Thyroid gland (tissue), 4 donors: ENCODE data around the gene METTL2B.
"Not testable (repeated sequence)": the region's sequence is repeated elsewhere in the genome, so short reads cannot be mapped to it uniquely, and the experiment has no call there.

Experiments
- POLR2A ChIP-seq, 2 donors: fragments of 450-650 bp; IDR thresholded peaks; one replicate each; pipeline ENCODE4 v1.6.1; 2017; ENCODE audit warnings: antibody characterized with exemption in 2 of 2, mild to moderate bottlenecking in 2 of 2, moderate library complexity in 1 of 2
- TF ChIP-seq, protein P1 (sequence below), 6 experiments: fragments of 200-600 bp in 3 of 6; fragments of 450-650 bp in 3 of 6; sonication (generic) in 3 of 6; IDR thresholded peaks; one replicate each; pipeline ENCODE4 v1.5.1; 2016 to 2019; ENCODE audit warnings: antibody characterized with exemption in 6 of 6, mild to moderate bottlenecking in 2 of 6, inconsistent platforms in 1 of 6, moderate library complexity in 1 of 6

DNA sequence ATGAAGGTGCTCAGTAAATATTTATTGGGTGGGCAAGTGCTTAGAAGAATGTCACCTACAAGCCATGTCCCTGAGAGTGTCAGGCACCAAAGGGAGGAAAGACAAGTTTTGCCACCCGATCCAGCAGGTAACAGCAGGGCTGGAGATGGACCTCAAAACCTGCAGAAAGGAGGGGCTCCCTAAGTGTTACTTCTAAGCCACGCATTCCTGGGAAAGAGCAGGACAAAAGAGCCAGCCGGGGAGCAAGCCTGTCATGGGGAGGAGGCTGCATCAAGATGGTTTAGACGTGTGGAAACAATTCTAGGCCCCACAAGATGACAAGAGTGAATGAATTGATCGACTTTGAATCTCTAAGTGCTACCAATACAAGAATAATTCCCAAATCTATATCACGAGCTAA is 38.7 kb downstream of the METTL2B start:
- TF ChIP-seq, protein P1, sequence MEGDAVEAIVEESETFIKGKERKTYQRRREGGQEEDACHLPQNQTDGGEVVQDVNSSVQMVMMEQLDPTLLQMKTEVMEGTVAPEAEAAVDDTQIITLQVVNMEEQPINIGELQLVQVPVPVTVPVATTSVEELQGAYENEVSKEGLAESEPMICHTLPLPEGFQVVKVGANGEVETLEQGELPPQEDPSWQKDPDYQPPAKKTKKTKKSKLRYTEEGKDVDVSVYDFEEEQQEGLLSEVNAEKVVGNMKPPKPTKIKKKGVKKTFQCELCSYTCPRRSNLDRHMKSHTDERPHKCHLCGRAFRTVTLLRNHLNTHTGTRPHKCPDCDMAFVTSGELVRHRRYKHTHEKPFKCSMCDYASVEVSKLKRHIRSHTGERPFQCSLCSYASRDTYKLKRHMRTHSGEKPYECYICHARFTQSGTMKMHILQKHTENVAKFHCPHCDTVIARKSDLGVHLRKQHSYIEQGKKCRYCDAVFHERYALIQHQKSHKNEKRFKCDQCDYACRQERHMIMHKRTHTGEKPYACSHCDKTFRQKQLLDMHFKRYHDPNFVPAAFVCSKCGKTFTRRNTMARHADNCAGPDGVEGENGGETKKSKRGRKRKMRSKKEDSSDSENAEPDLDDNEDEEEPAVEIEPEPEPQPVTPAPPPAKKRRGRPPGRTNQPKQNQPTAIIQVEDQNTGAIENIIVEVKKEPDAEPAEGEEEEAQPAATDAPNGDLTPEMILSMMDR (IDR thresholded peaks at IDR 0.05) = not testable (repeated sequence)
- not testable (repeated sequence) for TF ChIP-seq POLR2A (IDR thresholded peaks at IDR 0.05)
